ENCODE results near the gene DEFB128. TPM values are rescaled to one million over a fixed set of nuclear protein-coding genes. Genes with fewer than 3 reads are reported as not detected.

Gene DEFB128
- total RNA-seq, 1 donor from 2014 or later = not detected

DNA sequence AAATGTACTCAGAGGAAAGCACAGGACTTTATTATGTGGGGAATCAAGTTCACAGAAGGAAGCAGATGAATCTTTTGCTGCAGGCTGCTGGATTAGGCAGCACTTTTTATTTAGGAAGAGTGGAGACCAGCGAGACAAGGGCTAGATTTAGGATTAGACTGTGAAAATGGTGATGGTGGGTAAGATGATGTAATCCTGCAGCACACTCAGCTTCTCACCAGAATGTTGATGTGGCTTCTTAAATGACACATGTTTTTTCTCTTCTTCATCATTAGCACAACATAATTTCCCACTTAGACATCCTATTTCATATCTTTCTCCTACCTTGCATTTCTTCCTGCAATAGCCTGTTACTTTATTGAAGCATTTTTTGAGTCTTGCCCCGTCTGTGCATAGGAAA is 1.8 kb downstream of the DEFB128 start:
- Mint-ChIP-seq H3K27me3 (ENCODE audit: insufficient read depth, low read depth) (peaks cover 9% of the 10 kb centered on the region), H3K4me1 (no peaks in the 10 kb centered on the region), H3K4me3 (no peak overlapping the region), H3K36me3 (no peaks in the 10 kb centered on the region), H3K9me3 (peaks cover 11% of the 10 kb centered on the region), H3K27ac (no peak overlapping the region)
- no peaks in the 10 kb centered on the region for H3K79me2 ChIP-seq (ENCODE audit: low read depth)
- H3K4me1 ChIP-seq = no peaks in the 10 kb centered on the region
- H3K9me3 ChIP-seq (ENCODE audit: low read depth) = no peaks in the 10 kb centered on the region
- no peak overlapping the region for H3K4me2 ChIP-seq
- no peaks in the 10 kb centered on the region for H3K36me3 ChIP-seq
- no peak for DNase-seq (ENCODE audit: low spot score)
- H3K27me3 ChIP-seq = peaks cover 21% of the 10 kb centered on the region
- no peaks in the 10 kb centered on the region for H3F3A ChIP-seq (ENCODE audit: low read depth)
- TF ChIP-seq EZH2phosphoT487 (IDR thresholded peaks at IDR 0.05) (no peak), EZH2 (IDR thresholded peaks at IDR 0.05) (no peak)
- TF ChIP-seq, protein P1, sequence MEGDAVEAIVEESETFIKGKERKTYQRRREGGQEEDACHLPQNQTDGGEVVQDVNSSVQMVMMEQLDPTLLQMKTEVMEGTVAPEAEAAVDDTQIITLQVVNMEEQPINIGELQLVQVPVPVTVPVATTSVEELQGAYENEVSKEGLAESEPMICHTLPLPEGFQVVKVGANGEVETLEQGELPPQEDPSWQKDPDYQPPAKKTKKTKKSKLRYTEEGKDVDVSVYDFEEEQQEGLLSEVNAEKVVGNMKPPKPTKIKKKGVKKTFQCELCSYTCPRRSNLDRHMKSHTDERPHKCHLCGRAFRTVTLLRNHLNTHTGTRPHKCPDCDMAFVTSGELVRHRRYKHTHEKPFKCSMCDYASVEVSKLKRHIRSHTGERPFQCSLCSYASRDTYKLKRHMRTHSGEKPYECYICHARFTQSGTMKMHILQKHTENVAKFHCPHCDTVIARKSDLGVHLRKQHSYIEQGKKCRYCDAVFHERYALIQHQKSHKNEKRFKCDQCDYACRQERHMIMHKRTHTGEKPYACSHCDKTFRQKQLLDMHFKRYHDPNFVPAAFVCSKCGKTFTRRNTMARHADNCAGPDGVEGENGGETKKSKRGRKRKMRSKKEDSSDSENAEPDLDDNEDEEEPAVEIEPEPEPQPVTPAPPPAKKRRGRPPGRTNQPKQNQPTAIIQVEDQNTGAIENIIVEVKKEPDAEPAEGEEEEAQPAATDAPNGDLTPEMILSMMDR (IDR thresholded peaks at IDR 0.05) = no peak
- no peak overlapping the region for H2AFZ ChIP-seq (replicated peaks)
- H4K20me1 ChIP-seq (ENCODE audit: low read depth) = no peaks in the 10 kb centered on the region
- H3K4me3 ChIP-seq = no peak overlapping the region
- H3K27ac ChIP-seq = no peak overlapping the region
- no peak overlapping the region for H3K9ac ChIP-seq

DNA sequence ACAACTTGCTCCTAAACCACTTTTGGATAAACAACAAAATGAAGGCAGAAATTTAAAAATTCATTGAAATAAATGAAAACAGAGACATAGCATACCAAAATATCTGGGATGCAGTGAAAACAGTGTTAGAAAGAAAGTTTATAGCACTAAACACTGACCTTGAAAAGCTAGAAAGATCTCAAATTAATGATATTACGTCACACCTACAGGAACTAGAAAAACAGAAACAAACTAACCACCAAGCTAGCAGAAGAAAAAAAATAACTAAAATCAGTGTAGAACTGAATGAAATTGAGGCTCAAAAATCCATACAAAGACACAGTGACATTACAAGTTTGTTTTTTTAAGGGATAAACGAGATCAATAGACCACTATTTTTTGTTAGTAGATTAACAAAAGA is 5.2 kb downstream of the DEFB128 start:
- Histone ChIP-seq H3K9me3 (ENCODE audit: low read depth) (no peaks in the 10 kb centered on the region), H3K36me3 (no peaks in the 10 kb centered on the region), H2AFZ (replicated peaks) (no peak overlapping the region), H3K27me3 (peaks cover 26% of the 10 kb centered on the region), H4K20me1 (ENCODE audit: low read depth) (no peaks in the 10 kb centered on the region), H3F3A (ENCODE audit: low read depth) (no peaks in the 10 kb centered on the region), H3K4me2 (no peak overlapping the region), H3K9ac (no peak overlapping the region), H3K4me3 (no peak overlapping the region), H3K79me2 (ENCODE audit: low read depth) (no peaks in the 10 kb centered on the region), H3K4me1 (no peaks in the 10 kb centered on the region), H3K27ac (no peak overlapping the region)
- no peaks in the 10 kb centered on the region for H3K9me3 Mint-ChIP-seq
- no peak overlapping the region for H3K4me3 Mint-ChIP-seq
- no peaks in the 10 kb centered on the region for H3K36me3 Mint-ChIP-seq
- TF ChIP-seq EZH2 (IDR thresholded peaks at IDR 0.05) = no peak
- TF ChIP-seq EZH2phosphoT487 (IDR thresholded peaks at IDR 0.05) = no peak
- TF ChIP-seq, protein P1 (IDR thresholded peaks at IDR 0.05) = no peak
- no peak for DNase-seq (ENCODE audit: low spot score)
- no peaks in the 10 kb centered on the region for H3K4me1 Mint-ChIP-seq
- no peak overlapping the region for H3K27ac Mint-ChIP-seq
- peaks cover 5% of the 10 kb centered on the region for H3K27me3 Mint-ChIP-seq (ENCODE audit: insufficient read depth, low read depth)

DNA sequence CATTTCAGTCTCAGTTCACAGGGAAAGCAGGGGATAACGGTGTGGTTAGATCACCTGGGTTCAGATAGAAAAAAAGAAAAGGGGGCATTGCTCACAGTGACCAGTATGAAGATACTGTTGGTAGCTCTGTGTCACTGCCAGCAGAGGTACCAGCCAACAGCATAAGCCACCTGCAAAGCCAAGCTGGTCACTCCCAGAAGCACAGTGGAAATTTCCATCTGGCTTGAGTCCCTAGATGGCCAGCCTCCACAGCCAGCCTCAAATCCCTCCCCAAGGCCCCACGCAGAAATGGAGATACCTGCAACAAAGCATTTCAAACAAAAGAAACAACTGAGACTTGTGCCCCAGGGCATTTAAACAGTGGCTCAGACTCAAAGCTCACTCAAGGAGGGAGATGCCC is 20.6 kb downstream of the DEFB128 start:
- H3K36me3 Mint-ChIP-seq = no peaks in the 10 kb centered on the region
- peaks cover 3% of the 10 kb centered on the region for H3K27me3 Mint-ChIP-seq (ENCODE audit: insufficient read depth, low read depth)
- H2AFZ ChIP-seq (replicated peaks) = no peak overlapping the region
- no peaks in the 10 kb centered on the region for H3K36me3 ChIP-seq
- H4K20me1 ChIP-seq (ENCODE audit: low read depth) = no peaks in the 10 kb centered on the region
- no peaks in the 10 kb centered on the region for H3K9me3 ChIP-seq (ENCODE audit: low read depth)
- H3K9ac ChIP-seq = no peak overlapping the region
- H3K9me3 Mint-ChIP-seq = no peaks in the 10 kb centered on the region
- H3K4me3 Mint-ChIP-seq = no peak overlapping the region
- H3K4me1 ChIP-seq = no peaks in the 10 kb centered on the region
- H3K27me3 ChIP-seq = peaks cover 29% of the 10 kb centered on the region
- no peak overlapping the region for H3K4me3 ChIP-seq
- H3K79me2 ChIP-seq (ENCODE audit: low read depth) = no peaks in the 10 kb centered on the region
- DNase-seq (ENCODE audit: low spot score) = no peak
- H3K27ac Mint-ChIP-seq = no peak overlapping the region
- no peak overlapping the region for H3K4me2 ChIP-seq
- H3K4me1 Mint-ChIP-seq = no peaks in the 10 kb centered on the region
- no peak overlapping the region for H3K27ac ChIP-seq
- H3F3A ChIP-seq (ENCODE audit: low read depth) = no peaks in the 10 kb centered on the region
- TF ChIP-seq, protein P1 (IDR thresholded peaks at IDR 0.05) = no peak
- TF ChIP-seq EZH2 (IDR thresholded peaks at IDR 0.05) (no peak), EZH2phosphoT487 (IDR thresholded peaks at IDR 0.05) (no peak)
